ENCODE results near the gene DACT2.

The DACT2 gene

GRCh38 chr6:168275168-168275567 is 44.4 kb downstream of the DACT2 start:
- in situ Hi-C loops (cut with HindIII; ENCODE audit: low sequenced_read_pairs) = no loop called here
- no peak for DNase-seq (ENCODE audit: low read depth, low spot score)
- TF ChIP-seq CTCF (IDR thresholded peaks at IDR 0.05; ENCODE audit: low read depth, low read length) = no peak
- no peak overlapping the region for H3K4me3 ChIP-seq (ENCODE audit: low read depth, low read length)

GRCh38 chr6:168274037-168274952 is 45.3 kb downstream of the DACT2 start:
- in situ Hi-C loops (cut with HindIII; ENCODE audit: low sequenced_read_pairs) = no loop called here
- no peak for DNase-seq (ENCODE audit: low read depth, low spot score)
- TF ChIP-seq CTCF (IDR thresholded peaks at IDR 0.05; ENCODE audit: low read depth, low read length) = no peak
- H3K4me3 ChIP-seq (ENCODE audit: low read depth, low read length) = no peak overlapping the region

- in situ Hi-C loops (cut with HindIII; ENCODE audit: low sequenced_read_pairs) = no loop called here
- DNase-seq (ENCODE audit: low read depth, low spot score) = no peak
- no peak overlapping the region for H3K4me3 ChIP-seq (ENCODE audit: low read depth, low read length)
- no peak for TF ChIP-seq CTCF (IDR thresholded peaks at IDR 0.05; ENCODE audit: low read depth, low read length)
Measured at GRCh38 chr6:168273441-168274036, 46.0 kb downstream of the DACT2 start.

- H3K4me3 ChIP-seq (ENCODE audit: low read depth, low read length) = no peak overlapping the region
- in situ Hi-C loops (cut with HindIII; ENCODE audit: low sequenced_read_pairs) = no loop called here
- no peak for TF ChIP-seq CTCF (IDR thresholded peaks at IDR 0.05; ENCODE audit: low read depth, low read length)
- DNase-seq (ENCODE audit: low read depth, low spot score) = no peak
Measured at GRCh38 chr6:168272415-168273325, 46.9 kb downstream of the DACT2 start.

- DNase-seq (ENCODE audit: low read depth, low spot score) = no peak
- in situ Hi-C loops (cut with HindIII; ENCODE audit: low sequenced_read_pairs) = no loop called here
- TF ChIP-seq CTCF (IDR thresholded peaks at IDR 0.05; ENCODE audit: low read depth, low read length) = no peak
- H3K4me3 ChIP-seq (ENCODE audit: low read depth, low read length) = no peak overlapping the region
Measured at GRCh38 chr6:168270274-168271172, 49.1 kb downstream of the DACT2 start.
